IMR-90 (cell line): ENCODE results near the gene ZNF48. TPM values are rescaled to one million over a fixed set of nuclear protein-coding genes. Genes with fewer than 3 reads are reported as not detected.

Experiments
- ATAC-seq: fragments of 200-7000 bp; cut with Tn5 transposase; 2 replicates; pipeline ENCODE4 v1.9.1; 2020; ENCODE audit warnings: low read depth, mild to moderate bottlenecking, moderate library complexity
- BruUV-seq: library from RNA; stranded (reverse); fragments of 400-500 nt; replicated peaks from 2 replicates; lab custom pipeline; 2021; lab: Mats Ljungman, UMichigan
- CTCF ChIA-PET: fragments of 300-600 bp; formaldehyde crosslinking; extraction: SDS; loops from one replicate; lab custom pipeline; 2021; ENCODE audit warnings: antibody characterized with exemption; lab: Yijun Ruan, JAX
- POLR2A ChIA-PET: fragments of 300-600 bp; sonication (Branson Sonifier 250); formaldehyde crosslinking; loops from one replicate; lab custom pipeline; 2022; ENCODE audit warnings: antibody characterized with exemption; ENCODE audit not compliant: unreplicated experiment; lab: Charles Lee
- DNase-seq: peaks from one replicate; pipeline ENCODE4 v3.0.0; 2013
- H2AFZ ChIP-seq: replicated peaks from 2 replicates; pipeline ENCODE3; 2013; ENCODE audit warnings: low read length, mild to moderate bottlenecking; ENCODE audit not compliant: poor library complexity
- H2AK5ac ChIP-seq: 2 replicates; pipeline ENCODE4 v1.6.1; 2013; ENCODE audit warnings: low read depth, low read length, inconsistent platforms
- H2AK9ac ChIP-seq: replicated peaks from 2 replicates; pipeline ENCODE3; 2013; ENCODE audit warnings: mild to moderate bottlenecking, low read depth, low read length, moderate library complexity; ENCODE audit not compliant: poor library complexity
- H2BK120ac ChIP-seq: 2 replicates; pipeline ENCODE4 v1.6.1; 2013; ENCODE audit warnings: low read depth, low read length, inconsistent platforms
- H2BK15ac ChIP-seq: 3 replicates; pipeline ENCODE4 v1.6.1; 2013; ENCODE audit warnings: low read depth, low read length, inconsistent platforms
- H2BK20ac ChIP-seq: 2 replicates; pipeline ENCODE4 v1.6.1; 2013; ENCODE audit warnings: low read depth, mild to moderate bottlenecking, inconsistent platforms, low read length, moderate library complexity
- H2BK5ac ChIP-seq: 2 replicates; pipeline ENCODE4 v1.6.1; 2013; ENCODE audit warnings: mild to moderate bottlenecking, low read depth, low read length, inconsistent platforms; ENCODE audit not compliant: poor library complexity, severe bottlenecking
- H3K14ac ChIP-seq: replicated peaks from 2 replicates; pipeline ENCODE4 v1.6.1; 2013; ENCODE audit warnings: low read depth, low read length, inconsistent platforms
- H3K18ac ChIP-seq: 2 replicates; pipeline ENCODE4 v1.6.1; 2013; ENCODE audit warnings: low read depth, low read length, control low read depth
- H3K23ac ChIP-seq: 2 replicates; pipeline ENCODE4 v1.6.1; 2013; ENCODE audit warnings: low read depth, low read length, inconsistent platforms
- H3K27ac ChIP-seq: 2 replicates; pipeline ENCODE4 v1.5.1; 2013; ENCODE audit warnings: mild to moderate bottlenecking, control low read depth, low read length; ENCODE audit not compliant: insufficient read depth
- H3K27me3 ChIP-seq: 2 replicates; pipeline ENCODE4 v1.6.1; 2013; ENCODE audit warnings: low read length; ENCODE audit not compliant: control insufficient read depth, insufficient read depth
- H3K36me3 ChIP-seq: 2 replicates; pipeline ENCODE4 v1.6.1; 2013; ENCODE audit warnings: low read length, mixed read lengths; ENCODE audit not compliant: control insufficient read depth, insufficient read depth
- H3K4ac ChIP-seq: 2 replicates; pipeline ENCODE4 v1.6.1; 2013; ENCODE audit warnings: low read depth, low read length, inconsistent platforms
- H3K4me1 ChIP-seq: 2 replicates; pipeline ENCODE4 v1.6.1; 2013; ENCODE audit warnings: low read length, mixed read lengths; ENCODE audit not compliant: control insufficient read depth, insufficient read depth
- H3K4me2 ChIP-seq: 2 replicates; pipeline ENCODE4 v1.6.1; 2013; ENCODE audit warnings: low read depth, mild to moderate bottlenecking, control low read depth, low read length, moderate library complexity
- H3K4me3 ChIP-seq: 2 replicates; pipeline ENCODE4 v1.5.1; 2013; ENCODE audit warnings: low read depth, mild to moderate bottlenecking, control low read depth, low read length, moderate library complexity; ENCODE audit not compliant: insufficient read depth
- H3K56ac ChIP-seq: 2 replicates; pipeline ENCODE4 v1.6.1; 2013; ENCODE audit warnings: low read length, inconsistent platforms; ENCODE audit not compliant: insufficient read depth; ENCODE audit errors: extremely low read depth
- H3K79me1 ChIP-seq, 2 experiments: 2 replicates each; pipeline ENCODE4 v1.6.1; 2013; ENCODE audit warnings: low read length in 2 of 2, inconsistent platforms in 1 of 2, low read depth in 1 of 2
- H3K9ac ChIP-seq: 2 replicates; pipeline ENCODE4 v1.6.1; 2013; ENCODE audit warnings: low read depth, low read length, control low read depth
- H3K9me1 ChIP-seq: 2 replicates; pipeline ENCODE4 v1.6.1; 2013; ENCODE audit warnings: low read length, inconsistent platforms; ENCODE audit not compliant: insufficient read depth
- H3K9me3 ChIP-seq: 2 replicates; pipeline ENCODE4 v1.6.1; 2013; ENCODE audit warnings: low read length; ENCODE audit not compliant: control insufficient read depth, insufficient read depth
- H4K20me1 ChIP-seq: 2 replicates; pipeline ENCODE4 v1.6.1; 2013; ENCODE audit warnings: low read length, inconsistent platforms; ENCODE audit not compliant: insufficient read depth
- H4K5ac ChIP-seq: 2 replicates; pipeline ENCODE4 v1.6.1; 2013; ENCODE audit warnings: mild to moderate bottlenecking, low read depth, low read length, control low read depth
- H4K8ac ChIP-seq, 2 experiments: 2 replicates each; pipeline ENCODE4 v1.6.1; 2013; ENCODE audit warnings: low read depth in 2 of 2, low read length in 2 of 2, control low read depth in 1 of 2, inconsistent platforms in 1 of 2
- H4K91ac ChIP-seq: 2 replicates; pipeline ENCODE4 v1.6.1; 2013; ENCODE audit warnings: low read depth, low read length, inconsistent platforms; ENCODE audit not compliant: insufficient read depth
- BHLHE40 ChIP-seq: fragments of 150-350 bp; IDR thresholded peaks from 2 replicates; pipeline ENCODE4 v1.6.1; 2016; ENCODE audit warnings: mild to moderate bottlenecking, low read depth, low read length
- CEBPB ChIP-seq: IDR thresholded peaks from 2 replicates; pipeline ENCODE4 v1.6.1; 2012; ENCODE audit warnings: low read depth, low read length, improper control_type of control experiment
- CHD1 ChIP-seq: IDR thresholded peaks from 2 replicates; pipeline ENCODE4 v1.6.1; 2012; ENCODE audit warnings: low read depth, low read length, improper control_type of control experiment
- MAFK ChIP-seq: IDR thresholded peaks from 2 replicates; pipeline ENCODE4 v1.6.1; 2012; ENCODE audit warnings: low read depth, low read length, improper control_type of control experiment
- MAZ ChIP-seq: IDR thresholded peaks from 2 replicates; pipeline ENCODE4 v1.6.1; 2012; ENCODE audit warnings: low read depth, mild to moderate bottlenecking, low read length, improper control_type of control experiment, moderate library complexity, borderline replicate concordance
- MXI1 ChIP-seq: IDR thresholded peaks from 2 replicates; pipeline ENCODE4 v1.6.1; 2012; ENCODE audit warnings: low read depth, mild to moderate bottlenecking, low read length, moderate library complexity, borderline replicate concordance
- POLR2A ChIP-seq: IDR thresholded peaks from 2 replicates; pipeline ENCODE4 v1.6.1; 2012; ENCODE audit warnings: mild to moderate bottlenecking, low read depth, low read length
- RAD21 ChIP-seq: IDR thresholded peaks from 2 replicates; pipeline ENCODE4 v1.6.1; 2012; ENCODE audit warnings: low read length, improper control_type of control experiment
- RCOR1 ChIP-seq: IDR thresholded peaks from 2 replicates; pipeline ENCODE4 v1.6.1; 2012; ENCODE audit warnings: mild to moderate bottlenecking, low read length, improper control_type of control experiment; ENCODE audit not compliant: insufficient replicate concordance
- RFX5 ChIP-seq: IDR thresholded peaks from 2 replicates; pipeline ENCODE4 v1.8.0; 2012; ENCODE audit warnings: low read depth, mild to moderate bottlenecking, low read length, moderate library complexity
- SMC3 ChIP-seq: fragments of 150-350 bp; IDR thresholded peaks from 2 replicates; pipeline ENCODE4 v1.6.1; 2016; ENCODE audit warnings: low read depth, mild to moderate bottlenecking, antibody characterized with exemption, low read length, moderate library complexity
- WGBS, 2 experiments: methylation state at CpG; one replicate each; pipeline versions ENCODE4 v1.1.5 to v1.1.7; 2013; ENCODE audit warnings: missing lambda C conversion rate in 2 of 2; ENCODE audit not compliant: insufficient read length in 1 of 2; ENCODE audit errors: extremely low coverage in 2 of 2; 5-methylcytosine and 5-hydroxymethylcytosine counted together
- dilution Hi-C: fragments of 300-500 bp; cut with HindIII; formaldehyde crosslinking; loops from one replicate; pipeline ENCODE4 v1.14.3; 2018; ENCODE audit warnings: low sequenced_read_pairs; ENCODE audit not compliant: unreplicated experiment
- in situ Hi-C: fragments of 300-500 bp; cut with MboI; formaldehyde crosslinking; loops from 3 replicates; pipeline ENCODE4 v1.14.3; 2019; ENCODE audit warnings: low sequenced_read_pairs, inconsistent platforms, mixed read lengths
- intact Hi-C: fragments of 100-400 bp; cut with micrococcal nuclease; formaldehyde crosslinking; loops from 2 replicates; pipeline ENCODE4 v1.10.0; 2022
- polyA plus RNA-seq, 3 experiments: library from polyadenylated mRNA; depleted of rRNA; stranded (reverse); fragments of >200 nt; gene quantifications; 2 replicates each; pipeline ENCODE4 v1.2.3, GENCODE V29; 2012; ENCODE audit warnings: low replicate concordance in 1 of 3
- total RNA-seq: library from RNA; depleted of rRNA; stranded (reverse); fragments of >200 nt; gene quantifications from 2 replicates; pipeline ENCODE4 v1.2.3, GENCODE V29; 2012
- TF ChIP-seq, protein P1 (sequence below): conservative IDR thresholded peaks from 2 replicates; pipeline ENCODE4 v1.5.1; 2012; ENCODE audit warnings: mild to moderate bottlenecking, low read depth, low read length, improper control_type of control experiment
- TF ChIP-seq, protein P2 (sequence below): fragments of 150-350 bp; IDR thresholded peaks from 2 replicates; pipeline ENCODE4 v1.6.1; 2017; ENCODE audit warnings: mild to moderate bottlenecking, antibody characterized with exemption, low read length, low read depth
- TF ChIP-seq, protein P3 (sequence below): fragments of 150-350 bp; IDR thresholded peaks from 2 replicates; pipeline ENCODE4 v1.6.1; 2016; ENCODE audit warnings: low read depth, mild to moderate bottlenecking, low read length, moderate library complexity, borderline replicate concordance

ZNF48 gene
- total and polyA plus RNA-seq, 2 of the 4 experiments (the other 2 are of a cell fraction): 5.8 to 6.6 TPM

DNA sequence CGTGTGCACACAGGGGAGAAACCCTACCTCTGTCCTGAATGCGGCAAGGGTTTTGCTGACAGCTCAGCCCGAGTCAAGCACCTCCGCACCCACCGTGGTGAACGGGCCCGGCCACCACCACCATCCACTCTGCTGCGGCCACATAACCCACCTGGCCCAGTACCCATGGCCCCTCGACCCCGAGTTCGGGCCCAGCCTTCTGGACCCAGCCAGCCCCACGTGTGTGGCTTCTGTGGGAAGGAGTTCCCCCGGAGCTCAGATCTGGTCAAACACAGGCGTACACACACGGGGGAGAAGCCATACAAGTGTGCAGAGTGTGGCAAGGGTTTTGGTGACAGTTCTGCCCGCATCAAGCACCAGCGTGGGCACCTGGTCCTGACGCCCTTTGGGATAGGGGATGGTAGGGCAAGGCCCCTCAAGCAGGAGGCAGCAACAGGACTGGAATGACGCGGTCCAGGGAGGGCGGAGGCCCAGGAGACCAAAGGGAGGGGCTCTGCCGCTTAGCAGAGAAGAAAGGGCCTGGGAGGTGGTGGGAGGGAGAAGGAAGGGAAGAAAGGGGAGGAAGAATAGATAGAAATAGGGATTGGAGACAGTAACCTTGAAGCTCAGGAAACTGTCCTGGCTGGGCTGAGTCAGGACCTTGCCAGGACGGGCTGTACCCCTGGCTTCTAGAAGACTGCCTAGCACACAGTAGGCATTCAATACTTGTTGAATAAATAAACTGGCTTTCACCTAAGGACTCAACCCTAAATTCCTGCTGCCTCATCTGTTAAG, 3.6 kb downstream of the ZNF48 start:
- intact Hi-C loops: no loop called here
- no TSS peak for BruUV-seq
- no peak overlapping the region; the same call in 1 of the 2 replicates for H4K5ac ChIP-seq
- in situ Hi-C loops: no loop called here
- no peak overlapping the region for H3K18ac ChIP-seq
- DNase-seq (no peak), ATAC-seq (no peak)
- H2AK5ac ChIP-seq: peak overlapping the region; percentile 84
- no peaks in the 10 kb centered on the region for H3K27me3 ChIP-seq
- ChIA-PET POLR2A (no interaction called here), CTCF (interaction anchor here (0.9 kb wide), 1 partner anchor 11 kb away, joined by 3 read pairs; no protein-coding TSS in a partner anchor)
- no peak overlapping the region; the same call in 1 of the 2 replicates for H3K4ac ChIP-seq
- no peaks in the 10 kb centered on the region for H3K9me3 ChIP-seq
- H2BK20ac ChIP-seq: peak overlapping the region; percentile 2; the same call in 1 of the 2 replicates
- H3K4me3 ChIP-seq: no peak overlapping the region
- H2BK5ac ChIP-seq: no peak overlapping the region
- H3K4me2 ChIP-seq: no peak overlapping the region
- H3K9ac ChIP-seq: no peak overlapping the region
- H3K36me3 ChIP-seq: peaks cover 12% of the 10 kb centered on the region; the same call in 1 of the 2 replicates
- peaks cover 4% of the 10 kb centered on the region; the same call in 1 of the 2 replicates for H3K9me1 ChIP-seq
- H3K14ac ChIP-seq: no peak overlapping the region
- H4K91ac ChIP-seq: no peak overlapping the region
- no peak overlapping the region; the same call in 1 of the 2 replicates for H3K27ac ChIP-seq
- peak overlapping the region in 1 of 2 experiments; percentile 4; a peak in 2 of 4 replicates for H4K8ac ChIP-seq
- no peak overlapping the region for H2BK120ac ChIP-seq
- no peak overlapping the region for H3K56ac ChIP-seq
- no peak overlapping the region for H2AFZ ChIP-seq
- peaks cover 0 to 46% of the 10 kb centered on the region in 2 experiments; a peak in 3 of 4 replicates for H3K79me1 ChIP-seq
- H4K20me1 ChIP-seq: no peaks in the 10 kb centered on the region
- H2BK15ac ChIP-seq: no peak overlapping the region
- dilution Hi-C loops: no loop called here
- H2AK9ac ChIP-seq: peak overlapping the region; percentile 82
- 88% methylated on average over 5 of the region's 23 CpGs; no CpG with 5 or more reads in 1 of the 2 experiments for WGBS, 2 experiments
- H3K4me1 ChIP-seq: peaks cover 10% of the 10 kb centered on the region
- H3K23ac ChIP-seq: peak overlapping the region; percentile 95; the same call in 1 of the 2 replicates
- TF ChIP-seq MAFK (no peak), RCOR1 (no peak), POLR2A (no peak), MAZ (no peak), RFX5 (no peak), RAD21 (no peak), CEBPB (no peak), CHD1 (no peak), MXI1 (no peak), BHLHE40 (no peak), SMC3 (no peak)
- TF ChIP-seq, protein P1, sequence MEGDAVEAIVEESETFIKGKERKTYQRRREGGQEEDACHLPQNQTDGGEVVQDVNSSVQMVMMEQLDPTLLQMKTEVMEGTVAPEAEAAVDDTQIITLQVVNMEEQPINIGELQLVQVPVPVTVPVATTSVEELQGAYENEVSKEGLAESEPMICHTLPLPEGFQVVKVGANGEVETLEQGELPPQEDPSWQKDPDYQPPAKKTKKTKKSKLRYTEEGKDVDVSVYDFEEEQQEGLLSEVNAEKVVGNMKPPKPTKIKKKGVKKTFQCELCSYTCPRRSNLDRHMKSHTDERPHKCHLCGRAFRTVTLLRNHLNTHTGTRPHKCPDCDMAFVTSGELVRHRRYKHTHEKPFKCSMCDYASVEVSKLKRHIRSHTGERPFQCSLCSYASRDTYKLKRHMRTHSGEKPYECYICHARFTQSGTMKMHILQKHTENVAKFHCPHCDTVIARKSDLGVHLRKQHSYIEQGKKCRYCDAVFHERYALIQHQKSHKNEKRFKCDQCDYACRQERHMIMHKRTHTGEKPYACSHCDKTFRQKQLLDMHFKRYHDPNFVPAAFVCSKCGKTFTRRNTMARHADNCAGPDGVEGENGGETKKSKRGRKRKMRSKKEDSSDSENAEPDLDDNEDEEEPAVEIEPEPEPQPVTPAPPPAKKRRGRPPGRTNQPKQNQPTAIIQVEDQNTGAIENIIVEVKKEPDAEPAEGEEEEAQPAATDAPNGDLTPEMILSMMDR: no peak
- TF ChIP-seq, protein P2, sequence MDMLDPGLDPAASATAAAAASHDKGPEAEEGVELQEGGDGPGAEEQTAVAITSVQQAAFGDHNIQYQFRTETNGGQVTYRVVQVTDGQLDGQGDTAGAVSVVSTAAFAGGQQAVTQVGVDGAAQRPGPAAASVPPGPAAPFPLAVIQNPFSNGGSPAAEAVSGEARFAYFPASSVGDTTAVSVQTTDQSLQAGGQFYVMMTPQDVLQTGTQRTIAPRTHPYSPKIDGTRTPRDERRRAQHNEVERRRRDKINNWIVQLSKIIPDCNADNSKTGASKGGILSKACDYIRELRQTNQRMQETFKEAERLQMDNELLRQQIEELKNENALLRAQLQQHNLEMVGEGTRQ: no peak
- TF ChIP-seq, protein P3, sequence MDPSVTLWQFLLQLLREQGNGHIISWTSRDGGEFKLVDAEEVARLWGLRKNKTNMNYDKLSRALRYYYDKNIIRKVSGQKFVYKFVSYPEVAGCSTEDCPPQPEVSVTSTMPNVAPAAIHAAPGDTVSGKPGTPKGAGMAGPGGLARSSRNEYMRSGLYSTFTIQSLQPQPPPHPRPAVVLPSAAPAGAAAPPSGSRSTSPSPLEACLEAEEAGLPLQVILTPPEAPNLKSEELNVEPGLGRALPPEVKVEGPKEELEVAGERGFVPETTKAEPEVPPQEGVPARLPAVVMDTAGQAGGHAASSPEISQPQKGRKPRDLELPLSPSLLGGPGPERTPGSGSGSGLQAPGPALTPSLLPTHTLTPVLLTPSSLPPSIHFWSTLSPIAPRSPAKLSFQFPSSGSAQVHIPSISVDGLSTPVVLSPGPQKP: no peak
